ENCODE data around the gene PGM5.
"Not testable (repeated sequence)": the region's sequence is repeated elsewhere in the genome, so short reads cannot be mapped to it uniquely, and the experiment has no call there.

DNA sequence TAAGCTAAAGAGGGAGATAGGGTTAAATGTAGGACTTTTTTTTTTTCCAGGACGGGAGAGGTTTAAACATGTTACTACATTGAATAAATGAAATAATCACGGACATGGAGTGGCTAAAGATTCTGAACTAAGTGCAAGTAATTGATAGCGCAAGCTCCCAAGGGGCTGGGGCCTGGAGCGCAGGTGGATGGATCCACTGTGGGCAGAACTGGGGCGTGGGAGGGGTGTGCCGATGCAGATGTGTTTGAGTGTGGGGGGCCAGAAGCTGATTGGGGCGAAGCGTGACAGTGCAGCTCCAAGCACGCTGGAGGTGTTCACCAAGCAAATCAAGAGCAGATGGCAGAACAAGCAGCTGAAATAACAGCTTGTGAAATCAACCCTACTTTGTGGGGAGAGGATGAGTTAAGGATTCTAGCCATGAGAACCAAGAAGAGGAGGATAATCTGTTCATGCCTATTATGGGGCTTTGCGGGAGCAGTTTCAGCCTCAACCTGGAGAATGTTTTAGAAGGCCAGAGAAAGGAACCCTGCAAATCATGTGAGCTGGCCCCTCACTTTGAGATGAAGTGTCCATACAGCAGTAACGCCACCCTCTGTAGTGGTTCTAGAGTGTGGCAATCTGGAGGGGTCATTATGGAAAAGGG, 25.8 kb upstream of the PGM5 start:
- TF ChIP-seq, protein P1, sequence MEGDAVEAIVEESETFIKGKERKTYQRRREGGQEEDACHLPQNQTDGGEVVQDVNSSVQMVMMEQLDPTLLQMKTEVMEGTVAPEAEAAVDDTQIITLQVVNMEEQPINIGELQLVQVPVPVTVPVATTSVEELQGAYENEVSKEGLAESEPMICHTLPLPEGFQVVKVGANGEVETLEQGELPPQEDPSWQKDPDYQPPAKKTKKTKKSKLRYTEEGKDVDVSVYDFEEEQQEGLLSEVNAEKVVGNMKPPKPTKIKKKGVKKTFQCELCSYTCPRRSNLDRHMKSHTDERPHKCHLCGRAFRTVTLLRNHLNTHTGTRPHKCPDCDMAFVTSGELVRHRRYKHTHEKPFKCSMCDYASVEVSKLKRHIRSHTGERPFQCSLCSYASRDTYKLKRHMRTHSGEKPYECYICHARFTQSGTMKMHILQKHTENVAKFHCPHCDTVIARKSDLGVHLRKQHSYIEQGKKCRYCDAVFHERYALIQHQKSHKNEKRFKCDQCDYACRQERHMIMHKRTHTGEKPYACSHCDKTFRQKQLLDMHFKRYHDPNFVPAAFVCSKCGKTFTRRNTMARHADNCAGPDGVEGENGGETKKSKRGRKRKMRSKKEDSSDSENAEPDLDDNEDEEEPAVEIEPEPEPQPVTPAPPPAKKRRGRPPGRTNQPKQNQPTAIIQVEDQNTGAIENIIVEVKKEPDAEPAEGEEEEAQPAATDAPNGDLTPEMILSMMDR (IDR thresholded peaks at IDR 0.05; ENCODE audit: low read length), result not testable (repeated sequence)
- not testable (repeated sequence) for TF ChIP-seq EZH2 (IDR thresholded peaks at IDR 0.05; ENCODE audit: borderline replicate concordance, low read length)
